Smooth muscle cell (in vitro differentiated cells): ENCODE results near the gene RNGTT. TPM values are rescaled to one million over a fixed set of nuclear protein-coding genes. Genes with fewer than 3 reads are reported as not detected.

ENCODE experiments used
- DNase-seq: peaks from one replicate; lab custom pipeline; 2025; ENCODE audit not compliant: unreplicated experiment; lab: John Stamatoyannopoulos, UW
- H2AFZ ChIP-seq: fragments of 200-600 bp; sonication (generic); 2 replicates; pipeline ENCODE4 v1.6.0; 2016; ENCODE audit warnings: antibody characterized with exemption, low read depth, mild to moderate bottlenecking
- H3F3A ChIP-seq: fragments of 200-600 bp; sonication (generic); 2 replicates; pipeline ENCODE4 v1.6.0; 2017; ENCODE audit warnings: antibody characterized with exemption, low read depth
- H3K27ac ChIP-seq: fragments of 200-600 bp; sonication (generic); 2 replicates; pipeline ENCODE4 v1.5.1; 2016; ENCODE audit warnings: low read depth, mild to moderate bottlenecking
- H3K27me3 ChIP-seq: fragments of 200-600 bp; sonication (generic); 2 replicates; pipeline ENCODE4 v1.6.1; 2016; ENCODE audit warnings: low read depth, mild to moderate bottlenecking
- H3K36me3 ChIP-seq: fragments of 200-600 bp; sonication (generic); 2 replicates; pipeline ENCODE4 v1.5.1; 2016; ENCODE audit warnings: low read depth
- H3K4me1 ChIP-seq: fragments of 200-600 bp; sonication (generic); 2 replicates; pipeline ENCODE4 v1.5.1; 2016; ENCODE audit warnings: low read depth
- H3K4me2 ChIP-seq: fragments of 200-600 bp; sonication (generic); 2 replicates; pipeline ENCODE4 v1.6.0; 2016; ENCODE audit warnings: mild to moderate bottlenecking
- H3K4me3 ChIP-seq: fragments of 200-600 bp; sonication (generic); 2 replicates; pipeline ENCODE4 v1.5.1; 2016; ENCODE audit warnings: mild to moderate bottlenecking
- H3K79me2 ChIP-seq: fragments of 200-600 bp; sonication (generic); 2 replicates; pipeline ENCODE4 v1.6.0; 2016; ENCODE audit warnings: low read depth, mild to moderate bottlenecking
- H3K9ac ChIP-seq: fragments of 200-600 bp; sonication (generic); 2 replicates; pipeline ENCODE4 v1.6.0; 2016; ENCODE audit warnings: low read depth
- H3K9me3 ChIP-seq: fragments of 200-600 bp; sonication (generic); replicated peaks from 2 replicates; pipeline ENCODE4 v1.5.1; 2016; ENCODE audit warnings: low read depth
- H4K20me1 ChIP-seq: fragments of 200-600 bp; sonication (generic); 2 replicates; pipeline ENCODE4 v1.6.0; 2016; ENCODE audit warnings: low read depth
- CTCF ChIP-seq: fragments of 200-600 bp; sonication (generic); IDR thresholded peaks from 2 replicates; pipeline ENCODE4 v1.5.1; 2017; ENCODE audit warnings: borderline replicate concordance, mild to moderate bottlenecking, antibody characterized with exemption; ENCODE audit not compliant: insufficient read depth, poor library complexity, severe bottlenecking
- WGBS: methylation state at CpG from one replicate; pipeline ENCODE4 v1.1.7; 2016; ENCODE audit warnings: low lambda C conversion rate; 5-methylcytosine and 5-hydroxymethylcytosine counted together
- polyA plus RNA-seq: library from polyadenylated mRNA; unstranded; fragments of >200 nt; fragmentation: Nextera tagmentation; extraction: Ambion mirVana; gene quantifications from 2 replicates; pipeline ENCODE4 v1.2.1, GENCODE V29; 2016
- total RNA-seq: library from RNA; depleted of rRNA; stranded (reverse); fragments of >200 nt; gene quantifications from 2 replicates; pipeline ENCODE4 v1.2.3, GENCODE V29; 2014

The RNGTT gene
- total and polyA plus RNA-seq, 2 experiments from 2014 or later: 7.5 to 22.7 TPM

DNA sequence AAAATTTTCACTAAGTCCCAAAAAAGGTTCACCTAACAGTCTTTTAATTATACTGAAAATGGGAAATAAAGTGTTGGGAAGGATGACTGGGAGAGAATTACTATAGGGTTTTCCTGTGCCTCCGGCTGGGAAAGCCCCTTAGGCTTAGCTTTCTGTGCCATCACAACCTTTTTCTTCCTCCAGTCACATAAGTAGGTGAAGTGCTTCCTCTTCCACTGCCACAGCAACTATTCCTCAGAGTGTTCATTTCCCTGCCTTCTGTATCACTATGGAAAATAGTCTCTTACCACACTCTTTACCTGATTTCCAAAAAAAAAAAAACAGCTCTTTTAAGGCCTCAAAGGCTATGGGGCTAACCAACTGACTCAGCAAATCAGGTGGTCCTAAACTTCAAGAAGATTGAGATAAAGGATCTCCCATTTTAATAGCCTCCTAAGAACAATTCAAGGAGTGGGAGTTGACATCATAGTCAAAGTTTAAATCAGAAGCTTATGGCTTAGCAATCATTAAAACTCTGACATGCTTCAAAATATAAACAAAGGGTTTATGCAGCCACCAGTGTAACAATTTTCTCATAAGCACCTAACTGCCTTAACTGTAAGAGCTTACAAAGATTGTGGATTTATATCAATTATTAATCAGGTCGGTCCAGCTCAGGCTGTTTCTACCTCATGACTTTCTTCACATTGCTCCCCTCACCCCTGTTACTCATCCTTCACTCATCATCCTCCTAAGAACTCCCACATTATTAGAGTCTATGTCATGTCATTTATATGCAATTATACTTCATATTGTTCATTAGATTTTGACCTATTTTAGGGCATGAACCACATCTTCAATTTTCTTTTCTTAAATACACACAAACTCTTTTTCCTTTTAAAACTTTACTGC is 95.3 kb downstream of the RNGTT start:
- no peak overlapping the region for H3K4me3 ChIP-seq
- H2AFZ ChIP-seq: no peak overlapping the region
- 89% methylated on average over 2 of the region's 2 CpGs for WGBS
- no peaks in the 10 kb centered on the region for H3K36me3 ChIP-seq
- no peak overlapping the region for H3K9ac ChIP-seq
- H3K27ac ChIP-seq: no peak overlapping the region
- H3K4me1 ChIP-seq: no peaks in the 10 kb centered on the region
- H4K20me1 ChIP-seq: peaks cover 17% of the 10 kb centered on the region
- no peaks in the 10 kb centered on the region for H3K27me3 ChIP-seq
- H3F3A ChIP-seq: no peaks in the 10 kb centered on the region
- H3K79me2 ChIP-seq: no peaks in the 10 kb centered on the region
- H3K4me2 ChIP-seq: no peak overlapping the region
- no peak for DNase-seq
- H3K9me3 ChIP-seq: no peaks in the 10 kb centered on the region
- no peak for TF ChIP-seq CTCF

- DNase-seq: no peak
- Histone ChIP-seq H2AFZ (no peak overlapping the region), H3K4me1 (no peaks in the 10 kb centered on the region), H3K27ac (no peak overlapping the region), H3K4me3 (no peak overlapping the region), H3K27me3 (no peaks in the 10 kb centered on the region), H3K9me3 (no peaks in the 10 kb centered on the region), H3K9ac (no peak overlapping the region), H3K36me3 (no peaks in the 10 kb centered on the region), H4K20me1 (peaks cover 15% of the 10 kb centered on the region), H3K4me2 (no peak overlapping the region), H3F3A (no peaks in the 10 kb centered on the region), H3K79me2 (no peaks in the 10 kb centered on the region)
- TF ChIP-seq CTCF: no peak
- WGBS: 98% methylated on average over 2 of the region's 2 CpGs
Measured at GRCh38 chr6:88866856-88867255, 96.6 kb downstream of the RNGTT start.

GRCh38 chr6:88865275-88865674 is 98.1 kb downstream of the RNGTT start:
- Histone ChIP-seq H3K36me3 (no peaks in the 10 kb centered on the region), H2AFZ (no peak overlapping the region), H3K79me2 (no peaks in the 10 kb centered on the region), H3K4me2 (no peak overlapping the region), H3F3A (no peaks in the 10 kb centered on the region), H3K9me3 (no peaks in the 10 kb centered on the region), H3K27ac (no peak overlapping the region), H4K20me1 (peaks cover 8% of the 10 kb centered on the region), H3K27me3 (no peaks in the 10 kb centered on the region), H3K9ac (no peak overlapping the region), H3K4me1 (no peaks in the 10 kb centered on the region), H3K4me3 (no peak overlapping the region)
- DNase-seq: no peak
- 100% methylated on average over 2 of the region's 2 CpGs for WGBS
- TF ChIP-seq CTCF: no peak

DNA sequence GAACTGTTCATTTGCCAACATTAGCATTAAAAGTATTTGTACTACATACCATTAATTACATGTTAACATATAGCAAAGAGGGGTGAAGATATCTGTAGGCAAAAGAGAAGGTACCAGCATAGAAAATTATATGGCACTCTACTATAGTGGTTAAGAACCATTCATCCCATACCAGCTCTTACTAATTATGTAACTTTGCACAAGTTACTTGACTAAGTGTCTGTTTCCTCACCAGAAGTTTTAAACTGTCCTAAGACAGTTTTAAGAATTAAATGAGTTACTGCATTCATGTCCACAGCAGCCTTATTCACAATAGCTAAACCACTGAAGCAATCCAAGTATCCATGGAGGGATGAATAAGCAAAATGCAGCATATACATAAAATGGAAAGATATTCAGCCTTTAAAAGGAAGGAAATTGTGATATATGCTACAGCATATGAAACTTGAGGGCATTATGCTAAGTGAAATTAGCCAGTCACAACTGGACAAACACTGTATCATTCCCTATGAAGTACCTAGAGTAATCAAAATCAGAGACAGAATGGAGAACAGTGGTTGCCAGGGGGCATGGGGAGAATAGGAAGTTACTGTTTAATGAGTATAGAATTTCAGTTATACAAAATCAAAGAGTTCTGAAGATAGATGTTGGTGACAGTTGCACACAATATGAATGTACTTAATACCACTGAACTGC is 98.9 kb downstream of the RNGTT start:
- H3K4me1 ChIP-seq: no peaks in the 10 kb centered on the region
- no peak overlapping the region for H3K9ac ChIP-seq
- H2AFZ ChIP-seq: no peak overlapping the region
- no peak overlapping the region for H3K4me2 ChIP-seq
- H3K27ac ChIP-seq: no peak overlapping the region
- no peaks in the 10 kb centered on the region for H3K27me3 ChIP-seq
- H3K4me3 ChIP-seq: no peak overlapping the region
- H3K9me3 ChIP-seq: no peaks in the 10 kb centered on the region
- no peaks in the 10 kb centered on the region for H3F3A ChIP-seq
- H4K20me1 ChIP-seq: peaks cover 2% of the 10 kb centered on the region
- TF ChIP-seq CTCF: no peak
- H3K79me2 ChIP-seq: no peaks in the 10 kb centered on the region
- DNase-seq: no peak
- H3K36me3 ChIP-seq: no peaks in the 10 kb centered on the region
